ENCODE data around the gene DHRS1.
"Not testable (repeated sequence)": the region's sequence is repeated elsewhere in the genome, so short reads cannot be mapped to it uniquely, and the experiment has no call there.

DHRS1 gene

DNA sequence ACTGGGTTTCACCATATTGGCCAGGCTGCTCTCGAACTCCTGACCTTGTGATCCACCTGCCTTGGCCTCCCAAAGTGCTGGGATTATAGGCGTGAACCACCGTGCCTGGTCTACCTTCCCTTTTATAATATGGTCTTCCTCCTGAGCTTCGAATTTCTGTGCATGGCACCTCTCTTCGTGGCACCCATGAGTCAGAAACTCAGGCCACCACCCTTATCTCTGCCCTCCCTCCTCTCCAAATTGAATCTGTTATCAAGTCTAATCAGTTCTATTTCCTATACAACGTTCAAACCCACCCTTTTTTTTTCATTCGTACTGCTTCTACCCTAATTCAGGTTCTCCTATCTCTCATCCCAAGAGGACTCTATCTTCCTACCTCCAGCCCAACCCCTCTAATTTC, 52.2 kb downstream of the DHRS1 start:
- Mint-ChIP-seq H3K4me3 (peak overlapping the region; percentile 2), H3K9me3 (no peaks in the 10 kb centered on the region), H3K27me3 (no peaks in the 10 kb centered on the region), H3K27ac (peak overlapping the region; percentile 90), H3K4me1 (peaks cover 57% of the 10 kb centered on the region), H3K36me3 (peaks cover 3% of the 10 kb centered on the region)
- CTCF ChIA-PET: interaction anchor here (1.0 to 9.1 kb wide), 15 partner anchors 21 to 184 kb away, joined by 3 to 223 read pairs (median 6); partner anchors contain the start of genes CIDEB, DHRS1, LTB4R2 and NOP9
- no peak for DNase-seq

DNA sequence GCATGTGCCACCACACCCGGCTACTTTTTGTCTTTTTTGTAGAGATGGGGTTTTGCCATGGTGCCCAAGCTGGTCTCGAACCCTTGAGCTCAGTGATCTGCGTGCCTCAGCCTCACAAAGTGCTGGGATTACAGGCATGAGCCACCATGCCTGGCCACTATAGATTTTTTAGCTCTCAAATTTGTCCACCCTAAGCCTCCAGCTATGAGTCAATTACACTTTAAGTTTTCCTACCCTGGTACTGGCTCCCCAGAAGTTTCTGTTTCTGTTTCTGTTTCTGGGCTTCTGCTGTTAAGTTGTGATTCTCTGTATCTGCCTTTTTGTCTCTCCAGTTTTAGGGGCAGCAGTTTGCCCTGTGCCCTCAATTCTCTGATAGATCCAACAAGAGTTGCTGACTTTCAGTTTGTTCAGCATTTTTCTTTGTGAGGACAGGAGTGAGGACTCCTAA, 52.8 kb downstream of the DHRS1 start:
- DNase-seq: peak; percentile 48
- no peaks in the 10 kb centered on the region for H3K27me3 Mint-ChIP-seq
- peak overlapping the region; percentile 90 for H3K27ac Mint-ChIP-seq
- H3K4me3 Mint-ChIP-seq: peak overlapping the region; percentile 43
- peaks cover 60% of the 10 kb centered on the region for H3K4me1 Mint-ChIP-seq
- H3K36me3 Mint-ChIP-seq: peaks cover 6% of the 10 kb centered on the region
- no peaks in the 10 kb centered on the region for H3K9me3 Mint-ChIP-seq
- CTCF ChIA-PET: interaction anchor here (1.0 to 9.1 kb wide), 13 partner anchors 22 to 185 kb away, joined by 3 to 223 read pairs (median 9); partner anchors contain the start of genes CIDEB, DHRS1, LTB4R2 and NOP9

DNA sequence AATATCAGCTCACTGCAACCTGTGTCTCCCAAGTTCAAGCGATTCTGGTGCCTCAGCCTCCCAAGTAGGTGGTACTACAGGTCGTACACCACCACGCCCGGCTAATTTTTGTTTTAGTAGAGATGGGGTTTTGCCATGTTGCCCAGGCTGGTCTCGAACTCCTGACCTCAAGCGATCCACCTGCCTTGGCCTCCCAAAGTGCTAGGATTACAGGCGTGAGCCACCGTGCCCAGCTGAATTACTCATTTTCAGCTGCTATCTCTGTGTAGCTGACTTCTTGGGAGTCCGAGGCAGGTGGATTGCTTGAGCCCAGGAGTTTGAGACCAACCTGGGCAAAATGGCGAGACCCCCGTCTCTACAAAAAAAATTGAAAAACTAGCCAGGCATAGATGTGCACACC, 54.2 kb downstream of the DHRS1 start:
- H3K4me1 Mint-ChIP-seq: peaks cover 57% of the 10 kb centered on the region
- not testable (repeated sequence) for H3K9me3 Mint-ChIP-seq, H3K27ac Mint-ChIP-seq, DNase-seq, H3K4me3 Mint-ChIP-seq, H3K27me3 Mint-ChIP-seq
- H3K36me3 Mint-ChIP-seq: peaks cover 13% of the 10 kb centered on the region
- CTCF ChIA-PET: interaction anchor here (0.8 to 9.1 kb wide), 10 partner anchors 26 to 86 kb away, joined by 3 to 223 read pairs (median 5); partner anchors contain the start of genes CHMP4A, CIDEB, DHRS1 and LTB4R2

DNA sequence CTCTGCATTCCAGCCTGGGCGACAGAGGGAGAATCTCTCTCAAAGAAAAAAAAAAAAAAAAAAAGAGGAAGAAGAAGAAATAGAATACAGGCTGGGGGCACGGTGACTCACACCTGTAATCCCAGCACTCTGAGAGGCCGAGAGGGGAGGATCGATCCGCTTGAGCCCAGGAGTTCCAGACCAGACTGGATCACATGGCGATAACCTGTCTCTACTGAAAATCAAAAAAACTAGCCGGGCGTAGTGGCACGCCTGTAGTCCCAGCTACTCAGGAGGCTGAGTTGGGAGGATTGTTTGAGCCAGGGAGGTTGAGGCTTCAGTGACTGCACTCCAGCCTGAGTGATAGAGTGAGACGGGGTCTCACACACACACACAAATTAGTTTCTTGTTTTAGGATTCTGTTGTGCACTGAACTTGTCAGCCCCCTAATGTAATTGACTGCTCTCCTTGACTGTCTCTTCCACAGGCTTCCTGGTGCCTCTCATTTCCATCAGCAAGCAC, 56.2 kb downstream of the DHRS1 start:
- CTCF ChIA-PET: interaction anchor here (0.5 to 9.1 kb wide), 23 partner anchors 8 to 680 kb away, joined by 3 to 223 read pairs (median 5); partner anchors contain the start of genes CIDEB, DCAF11, DHRS1 and GMPR2
- peaks cover 28% of the 10 kb centered on the region for H3K36me3 Mint-ChIP-seq
- DNase-seq: no peak
- no peaks in the 10 kb centered on the region for H3K9me3 Mint-ChIP-seq
- H3K27ac Mint-ChIP-seq: peak overlapping the region; percentile 97
- H3K4me1 Mint-ChIP-seq: peaks cover 66% of the 10 kb centered on the region
- H3K27me3 Mint-ChIP-seq: no peaks in the 10 kb centered on the region
- H3K4me3 Mint-ChIP-seq: peak overlapping the region; percentile 81

DNA sequence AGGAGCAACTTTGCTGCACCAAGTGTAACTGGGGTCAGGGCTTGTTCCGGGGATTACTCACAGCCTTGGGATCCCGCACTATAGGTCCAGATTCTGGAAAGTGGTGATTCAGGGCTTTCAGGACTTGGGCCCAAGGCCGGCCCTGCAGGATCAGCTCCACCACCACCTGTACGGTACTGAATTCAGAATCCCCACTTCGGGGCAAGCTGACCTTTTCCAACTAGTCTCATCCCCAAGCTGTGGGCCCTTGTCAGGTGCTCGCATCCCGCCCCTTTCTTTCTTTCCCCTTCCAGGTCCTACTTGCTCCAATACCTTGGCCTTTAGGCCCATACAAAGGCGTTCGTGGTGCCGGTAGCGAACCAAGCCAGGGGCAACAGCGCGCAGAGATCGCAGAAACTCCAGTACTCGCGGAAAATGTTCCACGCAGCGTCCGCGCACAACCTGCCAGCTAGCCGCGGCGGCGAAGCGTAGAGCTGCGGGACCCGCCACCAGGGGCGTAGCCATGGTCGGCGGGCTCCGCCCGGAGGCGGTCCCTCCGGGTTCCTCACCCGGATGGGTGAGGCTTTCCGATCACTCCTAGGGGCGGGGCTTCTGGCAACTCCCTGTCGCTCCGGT, 57.6 kb downstream of the DHRS1 start:
- H3K4me1 Mint-ChIP-seq: peaks cover 67% of the 10 kb centered on the region
- peak; percentile 96 for DNase-seq
- CTCF ChIA-PET: interaction anchor here (0.7 to 9.1 kb wide), 26 partner anchors 8 to 189 kb away, joined by 3 to 223 read pairs (median 4); partner anchors contain the start of genes CHMP4A, CIDEB, DCAF11 and DHRS1
- H3K9me3 Mint-ChIP-seq: no peaks in the 10 kb centered on the region
- H3K27ac Mint-ChIP-seq: peak overlapping the region; percentile 97
- no peaks in the 10 kb centered on the region for H3K27me3 Mint-ChIP-seq
- peak overlapping the region; percentile 81 for H3K4me3 Mint-ChIP-seq
- H3K36me3 Mint-ChIP-seq: peaks cover 42% of the 10 kb centered on the region
